Cardiac atrium fibroblast (primary cell): Measurements from ENCODE around the gene ANXA11. TPM values are rescaled to one million over a fixed set of nuclear protein-coding genes. Genes with fewer than 3 reads are reported as not detected.

ENCODE experiments used
- total RNA-seq: library from RNA; depleted of rRNA; stranded (reverse); fragments of >200 nt; gene quantifications from 2 replicates; pipeline ENCODE4 v1.2.3, GENCODE V29; 2015

The ANXA11 gene
- 122 and 129 TPM in 2 replicates for total RNA-seq

GRCh38 chr10:80205477-80206276 is at the start of gene ANXA11:
TSS of gene ANXA11 (minus strand) at chr10:80205537. CDS start at chr10:80172861, 32,676 bp downstream.

DNA sequence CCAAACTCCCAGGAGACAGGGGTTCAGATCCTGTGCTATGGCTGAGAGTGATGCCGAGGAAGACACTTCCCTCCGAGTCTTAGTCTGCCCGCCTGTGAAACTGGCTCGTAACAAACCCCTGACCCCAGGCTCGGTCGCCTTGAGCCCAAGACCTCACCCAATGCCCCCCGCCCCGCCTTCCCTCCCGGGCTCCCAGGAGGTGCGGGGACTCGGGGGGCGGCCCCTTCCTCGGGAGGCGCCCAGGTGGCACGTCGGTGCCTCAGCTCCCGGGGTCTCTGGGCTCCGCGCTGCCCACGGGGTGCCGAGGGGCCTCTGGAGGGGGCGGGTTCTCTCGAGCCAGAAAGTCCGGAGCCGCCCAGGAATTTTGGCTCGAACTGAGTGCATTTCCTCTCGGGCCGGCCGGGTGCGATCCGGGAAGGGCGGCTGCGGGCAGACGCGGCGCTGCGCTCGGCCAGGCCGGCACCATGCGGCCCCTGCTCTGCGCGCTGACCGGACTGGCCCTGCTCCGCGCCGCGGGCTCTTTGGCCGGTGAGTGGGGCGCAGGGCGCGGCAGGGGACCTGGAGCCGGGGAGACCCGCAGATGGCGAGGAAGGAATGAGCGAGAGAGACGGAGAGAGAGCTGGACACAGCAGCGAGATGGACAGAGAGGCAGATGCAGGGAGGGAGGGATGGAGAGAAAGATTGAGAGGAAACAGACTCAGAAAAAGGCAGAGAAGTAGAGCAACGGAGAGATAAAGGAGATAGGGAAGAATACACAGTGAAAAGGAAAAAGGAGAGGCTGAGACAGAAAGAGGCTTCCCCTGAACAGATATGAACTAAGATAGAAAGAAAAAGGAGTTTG is 72.8 kb downstream of the ANXA11 start, which contains the start of gene PLAC9:
Gene PLAC9, plus strand, starts transcription at position 432 of the 841 bp plus-strand sequence. Its CDS starts 33 bp downstream, at position 465.

Other genes with a start within 250 kb of the ANXA11 start
- 11.7 and 17.7 TPM in 2 replicates for gene TMEM254, start 126.9 kb downstream of the ANXA11 start, total RNA-seq
- gene PLAC9, start 72.8 kb downstream of the ANXA11 start, total RNA-seq, result 89.7 and 128 TPM in 2 replicates
- gene MAT1A, start 84.1 kb upstream of the ANXA11 start, total RNA-seq, result not detected in 2 replicates
- gene DYDC1, start 151.2 kb upstream of the ANXA11 start, total RNA-seq, result not detected in 2 replicates
- gene DYDC2, start 151.2 kb upstream of the ANXA11 start, total RNA-seq, result not detected in 2 replicates
- gene PRXL2A, start 203.0 kb upstream of the ANXA11 start, total RNA-seq, result 1.3 and 2.9 TPM in 2 replicates
- 15.1 and 22.7 TPM in 2 replicates for gene TSPAN14, start 248.8 kb upstream of the ANXA11 start, total RNA-seq